ENCODE results near the gene MSRB2.

GRCh38 chr10:23148214-23148613 is 52.8 kb downstream of the MSRB2 start:
- no peak for TF ChIP-seq POLR2A (IDR thresholded peaks at IDR 0.05)
- TF ChIP-seq, protein P1, sequence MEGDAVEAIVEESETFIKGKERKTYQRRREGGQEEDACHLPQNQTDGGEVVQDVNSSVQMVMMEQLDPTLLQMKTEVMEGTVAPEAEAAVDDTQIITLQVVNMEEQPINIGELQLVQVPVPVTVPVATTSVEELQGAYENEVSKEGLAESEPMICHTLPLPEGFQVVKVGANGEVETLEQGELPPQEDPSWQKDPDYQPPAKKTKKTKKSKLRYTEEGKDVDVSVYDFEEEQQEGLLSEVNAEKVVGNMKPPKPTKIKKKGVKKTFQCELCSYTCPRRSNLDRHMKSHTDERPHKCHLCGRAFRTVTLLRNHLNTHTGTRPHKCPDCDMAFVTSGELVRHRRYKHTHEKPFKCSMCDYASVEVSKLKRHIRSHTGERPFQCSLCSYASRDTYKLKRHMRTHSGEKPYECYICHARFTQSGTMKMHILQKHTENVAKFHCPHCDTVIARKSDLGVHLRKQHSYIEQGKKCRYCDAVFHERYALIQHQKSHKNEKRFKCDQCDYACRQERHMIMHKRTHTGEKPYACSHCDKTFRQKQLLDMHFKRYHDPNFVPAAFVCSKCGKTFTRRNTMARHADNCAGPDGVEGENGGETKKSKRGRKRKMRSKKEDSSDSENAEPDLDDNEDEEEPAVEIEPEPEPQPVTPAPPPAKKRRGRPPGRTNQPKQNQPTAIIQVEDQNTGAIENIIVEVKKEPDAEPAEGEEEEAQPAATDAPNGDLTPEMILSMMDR (IDR thresholded peaks at IDR 0.05), result no peak
